HepG2 (cell line): ENCODE data around the gene KIAA1217. TPM values are rescaled to one million over a fixed set of nuclear protein-coding genes. Genes with fewer than 3 reads are reported as not detected.

Experiments used
- ATF5 ChIP-seq: sonication (generic); formaldehyde crosslinking; IDR thresholded peaks from 2 replicates; pipeline ENCODE4 v1.4.0; 2020; ENCODE audit warnings: mild to moderate bottlenecking, low read depth, missing genetic modification reagents
- CEBPB ChIP-seq: IDR thresholded peaks from 2 replicates; pipeline ENCODE4 v1.6.1; 2011; ENCODE audit warnings: low read depth, low read length, improper control_type of control experiment, borderline replicate concordance
- GABPA ChIP-seq, 2 experiments: IDR thresholded peaks; 2 replicates each; pipeline ENCODE4 v1.6.1; 2011 to 2016; ENCODE audit warnings: low read depth in 2 of 2, low read length in 1 of 2, missing biosample characterization in 1 of 2, missing genetic modification characterization in 1 of 2
- KAT7 ChIP-seq: IDR thresholded peaks from 2 replicates; pipeline ENCODE4 v1.6.1; 2018; ENCODE audit warnings: borderline replicate concordance, missing compliant biosample characterization
- KDM2A ChIP-seq: sonication (generic); formaldehyde crosslinking; IDR thresholded peaks from 2 replicates; pipeline ENCODE4 v1.4.0; 2020; ENCODE audit warnings: low read depth, missing genetic modification reagents, borderline replicate concordance
- MAFG ChIP-seq: sonication (generic); formaldehyde crosslinking; IDR thresholded peaks from 2 replicates; pipeline ENCODE4 v1.5.1; 2020; ENCODE audit warnings: mild to moderate bottlenecking, missing genetic modification reagents
- SMC3 ChIP-seq: IDR thresholded peaks from 2 replicates; pipeline ENCODE4 v1.6.1; 2011; ENCODE audit warnings: low read length, improper control_type of control experiment
- SSRP1 ChIP-seq: IDR thresholded peaks from 2 replicates; pipeline ENCODE4 v1.6.1; 2016; ENCODE audit warnings: control low read depth
- STAG1 ChIP-seq: sonication (generic); formaldehyde crosslinking; IDR thresholded peaks from 2 replicates; pipeline ENCODE4 v1.4.0; 2020; ENCODE audit warnings: missing genetic modification reagents
- XBP1 ChIP-seq: sonication (generic); formaldehyde crosslinking; IDR thresholded peaks from 2 replicates; pipeline ENCODE4 v1.5.0; 2020; ENCODE audit warnings: missing genetic modification reagents
- ZFP1 ChIP-seq: IDR thresholded peaks from 2 replicates; pipeline ENCODE4 v1.6.1; 2016
- ZNF180 ChIP-seq: sonication (generic); formaldehyde crosslinking; IDR thresholded peaks from 2 replicates; pipeline ENCODE4 v1.4.0; 2020; ENCODE audit warnings: low read depth, missing genetic modification reagents, borderline replicate concordance
- polyA plus RNA-seq, 8 experiments: library from polyadenylated mRNA; depleted of rRNA in 3 of 8; stranded (reverse) in 7 of 8; unstranded in 1 of 8; fragments of >200 nt; fragmentation: Illumina TruSeq in 4 of 8; extraction: Trizol in 4 of 8; gene quantifications; 2 replicates each; pipeline versions ENCODE4 v1.2.1 to v1.2.3, GENCODE V29; 2011 to 2016; ENCODE audit warnings: low read depth in 4 of 8, missing spikeins in 1 of 8, mixed read lengths in 1 of 8; ENCODE audit not compliant: insufficient read depth in 1 of 8
- total RNA-seq, 5 experiments: library from RNA; depleted of rRNA; stranded (reverse); fragments of >200 nt; fragmentation: Illumina TruSeq; extraction: Trizol; gene quantifications; 2 replicates each; pipeline ENCODE4 v1.2.3, GENCODE V29; 2016; ENCODE audit warnings: low read depth in 1 of 5
- TF ChIP-seq, protein P1 (sequence below): sonication (generic); formaldehyde crosslinking; conservative IDR thresholded peaks from 2 replicates; pipeline ENCODE4 v1.8.0; 2022; ENCODE audit warnings: mild to moderate bottlenecking, moderate library complexity, missing genetic modification reagents
- TF ChIP-seq, protein P2 (sequence below): sonication (generic); formaldehyde crosslinking; IDR thresholded peaks from 2 replicates; pipeline ENCODE4 v1.9.0; 2022; ENCODE audit warnings: missing genetic modification reagents, mild to moderate bottlenecking, borderline replicate concordance
- TF ChIP-seq, protein P3 (sequence below): sonication (generic); formaldehyde crosslinking; IDR thresholded peaks from 2 replicates; pipeline ENCODE4 v1.8.1; 2022; ENCODE audit warnings: mild to moderate bottlenecking, missing genetic modification reagents

The KIAA1217 gene
- total and polyA plus RNA-seq, 2 of the 13 experiments (the other 11 are each of a cell fraction or from before 2014, with no cell fraction given): 4.6 to 10.9 TPM

DNA sequence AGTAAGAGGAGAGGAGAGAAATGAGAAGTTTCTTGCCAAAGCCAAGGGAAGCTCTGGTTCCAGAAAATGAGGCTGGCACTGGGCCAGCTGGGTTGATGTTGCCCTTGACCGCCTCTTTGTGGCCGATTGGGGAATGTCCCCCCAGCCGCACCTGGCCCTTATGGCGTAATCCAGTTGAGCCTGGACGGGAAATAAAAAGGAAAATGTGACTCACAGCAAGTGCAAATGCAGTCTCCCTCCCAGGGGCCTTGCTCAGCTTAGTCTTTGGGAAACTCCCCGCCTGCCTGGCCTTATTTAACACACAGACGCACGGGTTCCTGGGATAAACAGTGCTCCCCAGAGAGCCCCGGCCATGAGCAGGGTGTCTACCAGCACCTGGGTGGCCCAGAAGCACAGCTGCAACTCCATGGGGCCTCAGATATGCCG lies 174.8 kb downstream of the KIAA1217 start (continued):
- TF ChIP-seq, protein P1, sequence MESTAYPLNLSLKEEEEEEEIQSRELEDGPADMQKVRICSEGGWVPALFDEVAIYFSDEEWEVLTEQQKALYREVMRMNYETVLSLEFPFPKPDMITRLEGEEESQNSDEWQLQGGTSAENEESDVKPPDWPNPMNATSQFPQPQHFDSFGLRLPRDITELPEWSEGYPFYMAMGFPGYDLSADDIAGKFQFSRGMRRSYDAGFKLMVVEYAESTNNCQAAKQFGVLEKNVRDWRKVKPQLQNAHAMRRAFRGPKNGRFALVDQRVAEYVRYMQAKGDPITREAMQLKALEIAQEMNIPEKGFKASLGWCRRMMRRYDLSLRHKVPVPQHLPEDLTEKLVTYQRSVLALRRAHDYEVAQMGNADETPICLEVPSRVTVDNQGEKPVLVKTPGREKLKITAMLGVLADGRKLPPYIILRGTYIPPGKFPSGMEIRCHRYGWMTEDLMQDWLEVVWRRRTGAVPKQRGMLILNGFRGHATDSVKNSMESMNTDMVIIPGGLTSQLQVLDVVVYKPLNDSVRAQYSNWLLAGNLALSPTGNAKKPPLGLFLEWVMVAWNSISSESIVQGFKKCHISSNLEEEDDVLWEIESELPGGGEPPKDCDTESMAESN: no peak
- no peak for TF ChIP-seq ZFP1 (CRISPR knock-in tag)
- TF ChIP-seq GABPA (IDR thresholded peaks at IDR 0.05; ENCODE audit: low read depth, low read length): no peak
- no peak for TF ChIP-seq GABPA (CRISPR knock-in tag; IDR thresholded peaks at IDR 0.05; ENCODE audit: low read depth)
- no peak for TF ChIP-seq KAT7
- no peak for TF ChIP-seq SSRP1
- no peak for TF ChIP-seq ZNF180
- peak; percentile 90 for TF ChIP-seq CEBPB
- TF ChIP-seq STAG1 (CRISPR knock-in tag): peak; percentile 36
- TF ChIP-seq SMC3: peak; percentile 30
- TF ChIP-seq MAFG (CRISPR knock-in tag): no peak
- TF ChIP-seq ATF5 (CRISPR knock-in tag): no peak
- TF ChIP-seq, protein P2, sequence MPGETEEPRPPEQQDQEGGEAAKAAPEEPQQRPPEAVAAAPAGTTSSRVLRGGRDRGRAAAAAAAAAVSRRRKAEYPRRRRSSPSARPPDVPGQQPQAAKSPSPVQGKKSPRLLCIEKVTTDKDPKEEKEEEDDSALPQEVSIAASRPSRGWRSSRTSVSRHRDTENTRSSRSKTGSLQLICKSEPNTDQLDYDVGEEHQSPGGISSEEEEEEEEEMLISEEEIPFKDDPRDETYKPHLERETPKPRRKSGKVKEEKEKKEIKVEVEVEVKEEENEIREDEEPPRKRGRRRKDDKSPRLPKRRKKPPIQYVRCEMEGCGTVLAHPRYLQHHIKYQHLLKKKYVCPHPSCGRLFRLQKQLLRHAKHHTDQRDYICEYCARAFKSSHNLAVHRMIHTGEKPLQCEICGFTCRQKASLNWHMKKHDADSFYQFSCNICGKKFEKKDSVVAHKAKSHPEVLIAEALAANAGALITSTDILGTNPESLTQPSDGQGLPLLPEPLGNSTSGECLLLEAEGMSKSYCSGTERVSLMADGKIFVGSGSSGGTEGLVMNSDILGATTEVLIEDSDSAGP (CRISPR knock-in tag): no peak
- TF ChIP-seq, protein P3, sequence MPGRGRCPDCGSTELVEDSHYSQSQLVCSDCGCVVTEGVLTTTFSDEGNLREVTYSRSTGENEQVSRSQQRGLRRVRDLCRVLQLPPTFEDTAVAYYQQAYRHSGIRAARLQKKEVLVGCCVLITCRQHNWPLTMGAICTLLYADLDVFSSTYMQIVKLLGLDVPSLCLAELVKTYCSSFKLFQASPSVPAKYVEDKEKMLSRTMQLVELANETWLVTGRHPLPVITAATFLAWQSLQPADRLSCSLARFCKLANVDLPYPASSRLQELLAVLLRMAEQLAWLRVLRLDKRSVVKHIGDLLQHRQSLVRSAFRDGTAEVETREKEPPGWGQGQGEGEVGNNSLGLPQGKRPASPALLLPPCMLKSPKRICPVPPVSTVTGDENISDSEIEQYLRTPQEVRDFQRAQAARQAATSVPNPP: no peak
- TF ChIP-seq XBP1: no peak
- TF ChIP-seq KDM2A (CRISPR knock-in tag): no peak
- TF ChIP-seq, all 625 proteins: peak for 12
